SK-N-SH treated with all-trans-retinoic acid at 6 μM for 48 hours (cell line): Measurements from ENCODE around the gene CNN2.

Source experiments
- ATAC-seq: fragments of 200-7000 bp; cut with Tn5 transposase; 3 replicates; pipeline ENCODE4 v1.9.1; 2020; ENCODE audit warnings: mild to moderate bottlenecking, moderate library complexity
- ARNTL ChIP-seq: fragments of 450-650 bp; formaldehyde crosslinking; IDR thresholded peaks from 2 replicates; pipeline ENCODE4 v1.5.0; 2020; ENCODE audit warnings: low read depth, mild to moderate bottlenecking, moderate library complexity, borderline replicate concordance
- BACH2 ChIP-seq: fragments of 250-450 bp; sonication (Bioruptor Pico); IDR thresholded peaks from 2 replicates; pipeline ENCODE4 v1.9.0; 2021; ENCODE audit warnings: mild to moderate bottlenecking, borderline replicate concordance
- CSDC2 ChIP-seq: fragments of 250-450 bp; sonication (Bioruptor Pico); IDR thresholded peaks from 2 replicates; pipeline ENCODE4 v1.5.0; 2020; ENCODE audit warnings: mild to moderate bottlenecking, moderate library complexity
- ESRRG ChIP-seq: fragments of 250-450 bp; sonication (Bioruptor Pico); IDR thresholded peaks from 2 replicates; pipeline ENCODE4 v1.6.1; 2021; ENCODE audit warnings: mild to moderate bottlenecking
- GLIS3 ChIP-seq: fragments of 250-450 bp; sonication (Bioruptor Pico); IDR thresholded peaks from 2 replicates; pipeline ENCODE4 v1.5.0; 2020; ENCODE audit warnings: mild to moderate bottlenecking, moderate library complexity
- OSR1 ChIP-seq: fragments of 250-450 bp; sonication (Bioruptor Pico); IDR thresholded peaks from 2 replicates; pipeline ENCODE4 v1.8.0; 2022; ENCODE audit warnings: moderate library complexity, mild to moderate bottlenecking, inconsistent platforms
- PPARA ChIP-seq: fragments of 250-450 bp; sonication (Bioruptor Pico); IDR thresholded peaks from 2 replicates; pipeline ENCODE4 v1.5.0; 2020; ENCODE audit warnings: mild to moderate bottlenecking, borderline replicate concordance
- SNAI2 ChIP-seq: fragments of 250-450 bp; sonication (Bioruptor Pico); IDR thresholded peaks from 2 replicates; pipeline ENCODE4 v1.5.0; 2020; ENCODE audit warnings: mild to moderate bottlenecking, moderate library complexity
- TOX ChIP-seq: fragments of 250-450 bp; sonication (Bioruptor Pico); IDR thresholded peaks from 2 replicates; pipeline ENCODE4 v1.8.0; 2021; ENCODE audit warnings: mild to moderate bottlenecking, moderate library complexity, borderline replicate concordance
- ZFP3 ChIP-seq: fragments of 250-450 bp; sonication (Bioruptor Pico); IDR thresholded peaks from 2 replicates; pipeline ENCODE4 v1.5.0; 2020; ENCODE audit warnings: mild to moderate bottlenecking, moderate library complexity
- ZFP30 ChIP-seq: fragments of 450-650 bp; formaldehyde crosslinking; IDR thresholded peaks from 2 replicates; pipeline ENCODE4 v1.5.0; 2022; ENCODE audit warnings: mild to moderate bottlenecking, moderate library complexity
- ZNF565 ChIP-seq: fragments of 450-650 bp; formaldehyde crosslinking; conservative IDR thresholded peaks from 2 replicates; pipeline ENCODE4 v1.5.0; 2020; ENCODE audit warnings: low read depth, mild to moderate bottlenecking, moderate library complexity
- ZNF70 ChIP-seq: fragments of 450-650 bp; formaldehyde crosslinking; IDR thresholded peaks from 2 replicates; pipeline ENCODE4 v1.5.0; 2020; ENCODE audit warnings: mild to moderate bottlenecking, moderate library complexity
- ZNF8 ChIP-seq: fragments of 450-650 bp; formaldehyde crosslinking; IDR thresholded peaks from 2 replicates; pipeline ENCODE4 v1.5.0; 2020; ENCODE audit warnings: mild to moderate bottlenecking, moderate library complexity
- TF ChIP-seq, protein P1 (sequence below): fragments of 250-450 bp; sonication (Bioruptor Pico); IDR thresholded peaks from 2 replicates; pipeline ENCODE4 v1.8.0; 2021; ENCODE audit warnings: low read depth, mild to moderate bottlenecking, moderate library complexity, borderline replicate concordance
- TF ChIP-seq, protein P2 (sequence below): fragments of 250-450 bp; sonication (Bioruptor Pico); IDR thresholded peaks from 2 replicates; pipeline ENCODE4 v1.5.1; 2021; ENCODE audit warnings: mild to moderate bottlenecking, moderate library complexity
- TF ChIP-seq, protein P3 (sequence below): fragments of 250-450 bp; sonication (Bioruptor Pico); IDR thresholded peaks from 2 replicates; pipeline ENCODE4 v1.5.1; 2020; ENCODE audit warnings: low read depth, mild to moderate bottlenecking, moderate library complexity
- TF ChIP-seq, protein P4 (sequence below): fragments of 250-450 bp; sonication (Bioruptor Pico); IDR thresholded peaks from 2 replicates; pipeline ENCODE4 v1.5.0; 2020; ENCODE audit warnings: mild to moderate bottlenecking, moderate library complexity
- TF ChIP-seq, protein P5 (sequence below): fragments of 250-450 bp; sonication (Bioruptor Pico); IDR thresholded peaks from 2 replicates; pipeline ENCODE4 v1.8.0; 2020; ENCODE audit warnings: mild to moderate bottlenecking, moderate library complexity, borderline replicate concordance

The CNN2 gene

DNA sequence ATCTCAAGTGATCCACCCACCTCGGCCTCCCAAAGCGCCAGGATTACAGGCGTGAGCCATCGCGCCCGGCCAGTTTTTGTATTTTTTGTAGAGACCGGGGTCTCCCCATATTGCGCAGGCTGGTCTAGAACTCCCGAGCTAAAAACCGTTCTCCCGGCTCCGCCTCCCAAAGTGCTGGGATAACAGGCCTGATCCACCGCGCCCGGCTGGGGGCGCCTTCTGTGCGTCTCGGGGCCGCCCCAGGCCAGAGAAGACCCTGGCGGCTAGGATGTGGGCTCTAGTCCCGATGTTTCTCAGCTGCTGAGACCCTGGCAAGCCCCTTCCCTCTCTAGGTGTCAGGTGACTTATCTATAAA, 44.1 kb downstream of the CNN2 start:
- no peak for TF ChIP-seq ZNF8 (CRISPR knock-in tag)
- TF ChIP-seq, protein P1, sequence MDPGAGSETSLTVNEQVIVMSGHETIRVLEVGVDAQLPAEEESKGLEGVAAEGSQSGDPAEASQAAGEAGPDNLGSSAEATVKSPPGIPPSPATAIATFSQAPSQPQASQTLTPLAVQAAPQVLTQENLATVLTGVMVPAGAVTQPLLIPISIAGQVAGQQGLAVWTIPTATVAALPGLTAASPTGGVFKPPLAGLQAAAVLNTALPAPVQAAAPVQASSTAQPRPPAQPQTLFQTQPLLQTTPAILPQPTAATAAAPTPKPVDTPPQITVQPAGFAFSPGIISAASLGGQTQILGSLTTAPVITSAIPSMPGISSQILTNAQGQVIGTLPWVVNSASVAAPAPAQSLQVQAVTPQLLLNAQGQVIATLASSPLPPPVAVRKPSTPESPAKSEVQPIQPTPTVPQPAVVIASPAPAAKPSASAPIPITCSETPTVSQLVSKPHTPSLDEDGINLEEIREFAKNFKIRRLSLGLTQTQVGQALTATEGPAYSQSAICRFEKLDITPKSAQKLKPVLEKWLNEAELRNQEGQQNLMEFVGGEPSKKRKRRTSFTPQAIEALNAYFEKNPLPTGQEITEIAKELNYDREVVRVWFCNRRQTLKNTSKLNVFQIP (CRISPR knock-in tag) = no peak
- TF ChIP-seq, all 23 proteins: peak for 0
- ATAC-seq = no peak

DNA sequence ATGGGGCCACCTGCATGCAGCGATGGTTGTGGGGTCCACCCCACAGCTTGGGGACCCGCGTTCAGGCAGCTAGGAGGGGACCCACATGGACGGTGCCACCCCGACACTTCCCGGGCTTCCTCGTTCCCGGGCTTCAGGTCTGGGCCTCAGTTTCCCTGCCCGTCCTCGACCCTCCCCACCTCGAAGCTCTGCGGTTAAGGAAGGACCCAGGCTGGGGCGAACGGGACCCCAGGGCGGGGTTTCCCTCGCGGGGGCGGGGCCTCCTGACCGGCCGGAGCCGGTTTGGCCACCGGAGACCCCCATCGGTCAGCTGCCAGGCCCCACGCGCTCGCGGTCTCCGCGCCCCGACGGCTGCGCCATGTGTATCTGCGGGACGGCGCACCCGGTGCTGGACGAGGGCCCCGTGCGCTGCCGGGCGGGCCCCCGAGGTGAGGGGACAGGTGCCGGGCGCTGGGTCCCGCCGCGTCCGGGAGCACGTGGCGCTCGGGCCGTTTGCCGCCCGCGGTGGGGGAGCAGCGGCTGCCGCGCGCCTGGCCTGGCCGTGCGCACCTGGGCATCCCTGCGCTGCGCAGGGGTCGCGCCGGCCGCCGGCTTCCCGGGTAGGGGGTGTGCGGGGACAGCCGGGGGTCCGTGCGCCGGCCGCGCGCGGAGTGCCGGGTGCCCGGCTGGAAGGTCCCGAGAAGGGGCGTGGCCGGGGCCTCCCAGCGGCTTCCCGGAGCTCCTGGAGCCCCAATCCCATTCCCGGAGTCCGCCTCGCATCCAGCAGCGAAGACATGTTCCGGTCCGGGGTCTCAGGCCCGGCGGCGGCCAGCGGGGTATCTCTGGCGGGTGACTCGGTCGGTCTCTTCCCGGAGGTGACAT, 44.8 kb downstream of the CNN2 start:
- no peak for ATAC-seq
- no peak for TF ChIP-seq PPARA (CRISPR knock-in tag)
- TF ChIP-seq ZNF70 = no peak
- TF ChIP-seq ARNTL (CRISPR knock-in tag) = no peak
- TF ChIP-seq ZFP3 = no peak
- TF ChIP-seq GLIS3 = no peak
- no peak for TF ChIP-seq ZNF565 (CRISPR knock-in tag)
- TF ChIP-seq CSDC2 (CRISPR knock-in tag) = no peak
- TF ChIP-seq, protein P1 (CRISPR knock-in tag) = no peak
- no peak for TF ChIP-seq ZNF8 (CRISPR knock-in tag)
- no peak for TF ChIP-seq BACH2
- TF ChIP-seq ESRRG (CRISPR knock-in tag) = no peak
- TF ChIP-seq, protein P2, sequence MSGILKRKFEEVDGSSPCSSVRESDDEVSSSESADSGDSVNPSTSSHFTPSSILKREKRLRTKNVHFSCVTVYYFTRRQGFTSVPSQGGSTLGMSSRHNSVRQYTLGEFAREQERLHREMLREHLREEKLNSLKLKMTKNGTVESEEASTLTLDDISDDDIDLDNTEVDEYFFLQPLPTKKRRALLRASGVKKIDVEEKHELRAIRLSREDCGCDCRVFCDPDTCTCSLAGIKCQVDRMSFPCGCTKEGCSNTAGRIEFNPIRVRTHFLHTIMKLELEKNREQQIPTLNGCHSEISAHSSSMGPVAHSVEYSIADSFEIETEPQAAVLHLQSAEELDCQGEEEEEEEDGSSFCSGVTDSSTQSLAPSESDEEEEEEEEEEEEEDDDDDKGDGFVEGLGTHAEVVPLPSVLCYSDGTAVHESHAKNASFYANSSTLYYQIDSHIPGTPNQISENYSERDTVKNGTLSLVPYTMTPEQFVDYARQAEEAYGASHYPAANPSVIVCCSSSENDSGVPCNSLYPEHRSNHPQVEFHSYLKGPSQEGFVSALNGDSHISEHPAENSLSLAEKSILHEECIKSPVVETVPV (CRISPR knock-in tag) = no peak
- no peak for TF ChIP-seq TOX (CRISPR knock-in tag)
- no peak for TF ChIP-seq OSR1 (CRISPR knock-in tag)

DNA sequence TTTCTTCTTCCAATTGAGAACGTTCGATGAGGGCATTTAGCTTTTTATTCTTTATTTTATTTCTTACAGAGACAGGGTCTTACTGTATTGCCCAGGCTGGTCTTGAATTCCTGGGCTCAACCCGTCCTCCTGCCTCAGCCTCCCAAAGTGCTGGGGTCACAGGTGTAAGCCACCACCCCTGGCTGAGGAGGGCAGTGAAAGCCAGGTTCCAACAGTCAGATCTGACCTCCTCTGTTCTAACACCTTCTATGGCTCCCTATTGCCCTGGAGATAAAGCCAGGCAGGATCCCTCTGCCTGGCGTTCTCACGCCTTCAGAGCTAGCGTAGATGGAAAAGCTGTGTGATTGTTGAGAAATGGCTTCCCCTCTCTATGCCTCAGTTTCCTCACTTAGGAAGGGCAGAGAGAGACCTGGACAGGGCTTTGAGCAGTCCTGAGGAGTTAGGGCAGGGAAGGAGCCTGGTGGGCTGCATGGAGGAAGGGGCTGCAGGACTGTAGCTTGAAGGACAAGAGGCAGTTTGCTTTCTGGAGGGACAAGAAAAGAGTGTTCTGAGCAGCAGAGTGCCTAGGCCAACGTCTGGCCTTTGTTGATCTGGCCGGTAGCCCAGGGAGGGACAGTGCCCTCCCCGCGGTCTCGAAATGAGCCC, 46.1 kb downstream of the CNN2 start:
- no peak for ATAC-seq

More for the DNA sequence above, 46.1 kb downstream of the CNN2 start:
- no peak for TF ChIP-seq TOX (CRISPR knock-in tag)
- no peak for TF ChIP-seq ZFP30 (CRISPR knock-in tag)
- no peak for TF ChIP-seq ZNF565 (CRISPR knock-in tag)
- no peak for TF ChIP-seq ESRRG (CRISPR knock-in tag)
- TF ChIP-seq, protein P3, sequence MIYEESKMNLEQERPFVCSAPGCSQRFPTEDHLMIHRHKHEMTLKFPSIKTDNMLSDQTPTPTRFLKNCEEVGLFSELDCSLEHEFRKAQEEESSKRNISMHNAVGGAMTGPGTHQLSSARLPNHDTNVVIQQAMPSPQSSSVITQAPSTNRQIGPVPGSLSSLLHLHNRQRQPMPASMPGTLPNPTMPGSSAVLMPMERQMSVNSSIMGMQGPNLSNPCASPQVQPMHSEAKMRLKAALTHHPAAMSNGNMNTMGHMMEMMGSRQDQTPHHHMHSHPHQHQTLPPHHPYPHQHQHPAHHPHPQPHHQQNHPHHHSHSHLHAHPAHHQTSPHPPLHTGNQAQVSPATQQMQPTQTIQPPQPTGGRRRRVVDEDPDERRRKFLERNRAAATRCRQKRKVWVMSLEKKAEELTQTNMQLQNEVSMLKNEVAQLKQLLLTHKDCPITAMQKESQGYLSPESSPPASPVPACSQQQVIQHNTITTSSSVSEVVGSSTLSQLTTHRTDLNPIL (CRISPR knock-in tag) = no peak
- TF ChIP-seq, protein P2 (CRISPR knock-in tag) = no peak
- no peak for TF ChIP-seq ZNF70
- TF ChIP-seq, protein P4, sequence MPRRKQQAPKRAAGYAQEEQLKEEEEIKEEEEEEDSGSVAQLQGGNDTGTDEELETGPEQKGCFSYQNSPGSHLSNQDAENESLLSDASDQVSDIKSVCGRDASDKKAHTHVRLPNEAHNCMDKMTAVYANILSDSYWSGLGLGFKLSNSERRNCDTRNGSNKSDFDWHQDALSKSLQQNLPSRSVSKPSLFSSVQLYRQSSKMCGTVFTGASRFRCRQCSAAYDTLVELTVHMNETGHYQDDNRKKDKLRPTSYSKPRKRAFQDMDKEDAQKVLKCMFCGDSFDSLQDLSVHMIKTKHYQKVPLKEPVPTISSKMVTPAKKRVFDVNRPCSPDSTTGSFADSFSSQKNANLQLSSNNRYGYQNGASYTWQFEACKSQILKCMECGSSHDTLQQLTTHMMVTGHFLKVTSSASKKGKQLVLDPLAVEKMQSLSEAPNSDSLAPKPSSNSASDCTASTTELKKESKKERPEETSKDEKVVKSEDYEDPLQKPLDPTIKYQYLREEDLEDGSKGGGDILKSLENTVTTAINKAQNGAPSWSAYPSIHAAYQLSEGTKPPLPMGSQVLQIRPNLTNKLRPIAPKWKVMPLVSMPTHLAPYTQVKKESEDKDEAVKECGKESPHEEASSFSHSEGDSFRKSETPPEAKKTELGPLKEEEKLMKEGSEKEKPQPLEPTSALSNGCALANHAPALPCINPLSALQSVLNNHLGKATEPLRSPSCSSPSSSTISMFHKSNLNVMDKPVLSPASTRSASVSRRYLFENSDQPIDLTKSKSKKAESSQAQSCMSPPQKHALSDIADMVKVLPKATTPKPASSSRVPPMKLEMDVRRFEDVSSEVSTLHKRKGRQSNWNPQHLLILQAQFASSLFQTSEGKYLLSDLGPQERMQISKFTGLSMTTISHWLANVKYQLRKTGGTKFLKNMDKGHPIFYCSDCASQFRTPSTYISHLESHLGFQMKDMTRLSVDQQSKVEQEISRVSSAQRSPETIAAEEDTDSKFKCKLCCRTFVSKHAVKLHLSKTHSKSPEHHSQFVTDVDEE = no peak
- TF ChIP-seq BACH2 = no peak
- TF ChIP-seq SNAI2 (CRISPR knock-in tag) = no peak
- TF ChIP-seq ARNTL (CRISPR knock-in tag) = no peak
- no peak for TF ChIP-seq ZNF8 (CRISPR knock-in tag)
- TF ChIP-seq, protein P5, sequence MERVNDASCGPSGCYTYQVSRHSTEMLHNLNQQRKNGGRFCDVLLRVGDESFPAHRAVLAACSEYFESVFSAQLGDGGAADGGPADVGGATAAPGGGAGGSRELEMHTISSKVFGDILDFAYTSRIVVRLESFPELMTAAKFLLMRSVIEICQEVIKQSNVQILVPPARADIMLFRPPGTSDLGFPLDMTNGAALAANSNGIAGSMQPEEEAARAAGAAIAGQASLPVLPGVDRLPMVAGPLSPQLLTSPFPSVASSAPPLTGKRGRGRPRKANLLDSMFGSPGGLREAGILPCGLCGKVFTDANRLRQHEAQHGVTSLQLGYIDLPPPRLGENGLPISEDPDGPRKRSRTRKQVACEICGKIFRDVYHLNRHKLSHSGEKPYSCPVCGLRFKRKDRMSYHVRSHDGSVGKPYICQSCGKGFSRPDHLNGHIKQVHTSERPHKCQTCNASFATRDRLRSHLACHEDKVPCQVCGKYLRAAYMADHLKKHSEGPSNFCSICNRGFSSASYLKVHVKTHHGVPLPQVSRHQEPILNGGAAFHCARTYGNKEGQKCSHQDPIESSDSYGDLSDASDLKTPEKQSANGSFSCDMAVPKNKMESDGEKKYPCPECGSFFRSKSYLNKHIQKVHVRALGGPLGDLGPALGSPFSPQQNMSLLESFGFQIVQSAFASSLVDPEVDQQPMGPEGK (CRISPR knock-in tag) = no peak
- TF ChIP-seq CSDC2 (CRISPR knock-in tag) = no peak
